ENCODE measurements around the gene OR1S2.
A peak's percentile ranks its signal among the peaks of the same experiment; 100 is the strongest.

The OR1S2 gene

GRCh38 chr11:58186938-58187337 is 17.0 kb downstream of the OR1S2 start:
- no peak overlapping the region for H3K9ac ChIP-seq (ENCODE audit: low read depth, low read length)
- H3K27me3 ChIP-seq (ENCODE audit: insufficient read depth, low read length, poor library complexity) = no peaks in the 10 kb centered on the region
- H3K27ac ChIP-seq (ENCODE audit: low read length) = no peak overlapping the region
- no peak for ATAC-seq (ENCODE audit: insufficient read depth, low read depth)
- H2AFZ ChIP-seq (ENCODE audit: low read depth, low read length) = no peak overlapping the region
- no peaks in the 10 kb centered on the region for H4K20me1 ChIP-seq (ENCODE audit: insufficient read depth, low read length)
- no peaks in the 10 kb centered on the region for H3K4me1 ChIP-seq (ENCODE audit: insufficient read depth, low read length)
- H3K36me3 ChIP-seq (ENCODE audit: insufficient read depth, low read length) = no peaks in the 10 kb centered on the region
- H3K4me3 ChIP-seq (ENCODE audit: low read depth in 1 of 2, low read length in 2 of 2) = no peak overlapping the region
- H3K4me2 ChIP-seq (ENCODE audit: insufficient read depth, low read length) = no peak overlapping the region
- no peak for TF ChIP-seq CTCF (IDR thresholded peaks at IDR 0.05; ENCODE audit: borderline replicate concordance, extremely low read depth, low read length, poor library complexity, severe bottlenecking)
- TF ChIP-seq EZH2 (IDR thresholded peaks at IDR 0.05; ENCODE audit: borderline replicate concordance, low read depth, low read length, severe bottlenecking) = no peak
- H3K9me3 ChIP-seq (ENCODE audit: insufficient read depth, low read length, severe bottlenecking) = no peaks in the 10 kb centered on the region
- DNase-seq = no peak
- no peaks in the 10 kb centered on the region for H3K79me2 ChIP-seq (ENCODE audit: insufficient read depth, low read length)

GRCh38 chr11:58179648-58180047 is 24.3 kb downstream of the OR1S2 start:
- Histone ChIP-seq H3K9ac (ENCODE audit: low read depth, low read length) (no peak overlapping the region), H2AFZ (ENCODE audit: low read depth, low read length) (no peak overlapping the region), H3K36me3 (ENCODE audit: insufficient read depth, low read length) (no peaks in the 10 kb centered on the region), H3K27me3 (ENCODE audit: insufficient read depth, low read length, poor library complexity) (peaks cover 3% of the 10 kb centered on the region), H3K4me3 (ENCODE audit: low read depth in 1 of 2, low read length in 2 of 2) (no peak overlapping the region), H3K9me3 (ENCODE audit: insufficient read depth, low read length, severe bottlenecking) (no peaks in the 10 kb centered on the region), H3K4me2 (ENCODE audit: insufficient read depth, low read length) (no peak overlapping the region), H3K27ac (ENCODE audit: low read length) (no peak overlapping the region), H4K20me1 (ENCODE audit: insufficient read depth, low read length) (no peaks in the 10 kb centered on the region), H3K4me1 (ENCODE audit: insufficient read depth, low read length) (no peaks in the 10 kb centered on the region), H3K79me2 (ENCODE audit: insufficient read depth, low read length) (no peaks in the 10 kb centered on the region)
- ATAC-seq (ENCODE audit: insufficient read depth, low read depth) (no peak), DNase-seq (peak; percentile 5)
- TF ChIP-seq CTCF (IDR thresholded peaks at IDR 0.05; ENCODE audit: borderline replicate concordance, extremely low read depth, low read length, poor library complexity, severe bottlenecking) (no peak), EZH2 (IDR thresholded peaks at IDR 0.05; ENCODE audit: borderline replicate concordance, low read depth, low read length, severe bottlenecking) (no peak)

GRCh38 chr11:58178444-58178843 is 25.5 kb downstream of the OR1S2 start:
- no peaks in the 10 kb centered on the region for H3K79me2 ChIP-seq (ENCODE audit: insufficient read depth, low read length)
- H3K27me3 ChIP-seq (ENCODE audit: insufficient read depth, low read length, poor library complexity) = peaks cover 6% of the 10 kb centered on the region
- no peak overlapping the region for H3K9ac ChIP-seq (ENCODE audit: low read depth, low read length)
- no peak overlapping the region for H3K27ac ChIP-seq (ENCODE audit: low read length)
- no peak for TF ChIP-seq CTCF (IDR thresholded peaks at IDR 0.05; ENCODE audit: borderline replicate concordance, extremely low read depth, low read length, poor library complexity, severe bottlenecking)
- no peak for TF ChIP-seq EZH2 (IDR thresholded peaks at IDR 0.05; ENCODE audit: borderline replicate concordance, low read depth, low read length, severe bottlenecking)
- no peaks in the 10 kb centered on the region for H3K9me3 ChIP-seq (ENCODE audit: insufficient read depth, low read length, severe bottlenecking)
- no peak overlapping the region for H2AFZ ChIP-seq (ENCODE audit: low read depth, low read length)
- no peak overlapping the region for H3K4me2 ChIP-seq (ENCODE audit: insufficient read depth, low read length)
- ATAC-seq (ENCODE audit: insufficient read depth, low read depth) (no peak), DNase-seq (no peak)
- no peaks in the 10 kb centered on the region for H4K20me1 ChIP-seq (ENCODE audit: insufficient read depth, low read length)
- no peaks in the 10 kb centered on the region for H3K4me1 ChIP-seq (ENCODE audit: insufficient read depth, low read length)
- H3K4me3 ChIP-seq (ENCODE audit: low read depth in 1 of 2, low read length in 2 of 2) = no peak overlapping the region
- H3K36me3 ChIP-seq (ENCODE audit: insufficient read depth, low read length) = no peaks in the 10 kb centered on the region

All from DND-41 (cell line).